H9 (cell line): ENCODE results near the gene TCF4. TPM values are rescaled to one million over a fixed set of nuclear protein-coding genes. Genes with fewer than 3 reads are reported as not detected.

Experiments used
- DNase-seq: peaks from one replicate; pipeline ENCODE4 v3.0.0-alpha.2; 2017
- H2AFZ ChIP-seq: one replicate; pipeline ENCODE4 v1.6.1; 2013; ENCODE audit warnings: mild to moderate bottlenecking, low read length, control low read depth, moderate library complexity
- H2AK5ac ChIP-seq: 2 replicates; pipeline ENCODE4 v1.6.1; 2013; ENCODE audit warnings: low read length, control low read depth, mixed read lengths; ENCODE audit not compliant: insufficient read length
- H2BK120ac ChIP-seq: one replicate; pipeline ENCODE4 v1.6.1; 2013; ENCODE audit warnings: low read depth, mild to moderate bottlenecking, low read length, control low read depth, inconsistent platforms; ENCODE audit not compliant: poor library complexity, severe bottlenecking
- H2BK12ac ChIP-seq: 2 replicates; pipeline ENCODE4 v1.6.1; 2013; ENCODE audit warnings: low read length, control low read depth, mixed read lengths, low read depth; ENCODE audit not compliant: insufficient read length
- H2BK15ac ChIP-seq: 2 replicates; pipeline ENCODE4 v1.6.1; 2013; ENCODE audit warnings: low read depth, low read length, control low read depth
- H2BK20ac ChIP-seq: one replicate; pipeline ENCODE4 v1.6.1; 2013; ENCODE audit warnings: low read depth, mild to moderate bottlenecking, low read length, control low read depth, inconsistent platforms; ENCODE audit not compliant: poor library complexity, severe bottlenecking
- H2BK5ac ChIP-seq: 2 replicates; pipeline ENCODE4 v1.6.1; 2013; ENCODE audit warnings: low read length, control low read depth, mixed read lengths; ENCODE audit not compliant: insufficient read length
- H3K14ac ChIP-seq: 2 replicates; pipeline ENCODE4 v1.6.1; 2013; ENCODE audit warnings: low read length, control low read depth; ENCODE audit not compliant: insufficient read depth
- H3K18ac ChIP-seq: 2 replicates; pipeline ENCODE4 v1.6.1; 2013; ENCODE audit warnings: low read depth, mild to moderate bottlenecking, mixed read lengths, low read length, control low read depth; ENCODE audit not compliant: insufficient read length
- H3K23ac ChIP-seq: 2 replicates; pipeline ENCODE4 v1.6.1; 2013; ENCODE audit warnings: low read length, control low read depth, mixed read lengths, low read depth; ENCODE audit not compliant: insufficient read length
- H3K23me2 ChIP-seq: 2 replicates; pipeline ENCODE4 v1.6.1; 2013; ENCODE audit warnings: low read depth, mild to moderate bottlenecking, mixed read lengths, low read length, control low read depth; ENCODE audit not compliant: insufficient read length, poor library complexity, severe bottlenecking
- H3K27ac ChIP-seq: 2 replicates; pipeline ENCODE4 v1.5.1; 2013; ENCODE audit warnings: low read length, control low read depth, mixed read lengths, low read depth; ENCODE audit not compliant: insufficient read length
- H3K27me3 ChIP-seq: 2 replicates; pipeline ENCODE4 v1.6.1; 2013; ENCODE audit warnings: low read length, control low read depth, inconsistent platforms; ENCODE audit not compliant: insufficient read depth
- H3K4ac ChIP-seq: 2 replicates; pipeline ENCODE4 v1.6.1; 2013; ENCODE audit warnings: low read depth, mild to moderate bottlenecking, control low read depth, inconsistent platforms, low read length, moderate library complexity
- H3K4me1 ChIP-seq: 2 replicates; pipeline ENCODE4 v1.6.1; 2013; ENCODE audit warnings: low read length, control low read depth, inconsistent platforms; ENCODE audit not compliant: insufficient read depth
- H3K4me2 ChIP-seq: 2 replicates; pipeline ENCODE4 v1.6.1; 2013; ENCODE audit warnings: low read length, control low read depth, mixed read lengths; ENCODE audit not compliant: insufficient read length, insufficient read depth
- H3K56ac ChIP-seq: 2 replicates; pipeline ENCODE4 v1.6.1; 2013; ENCODE audit warnings: low read depth, mild to moderate bottlenecking, mixed read lengths, low read length, control low read depth; ENCODE audit not compliant: insufficient read length
- H3K79me1 ChIP-seq: 2 replicates; pipeline ENCODE4 v1.6.1; 2013; ENCODE audit warnings: low read depth, mild to moderate bottlenecking, moderate library complexity, low read length, control low read depth, inconsistent platforms; ENCODE audit not compliant: insufficient read depth, poor library complexity, severe bottlenecking
- H3K79me2 ChIP-seq: 2 replicates; pipeline ENCODE4 v1.6.1; 2013; ENCODE audit warnings: low read length, control low read depth, inconsistent platforms; ENCODE audit not compliant: insufficient read depth
- H3K9ac ChIP-seq: 2 replicates; pipeline ENCODE4 v1.6.1; 2013; ENCODE audit warnings: low read length, control low read depth, mixed read lengths; ENCODE audit not compliant: insufficient read length; ENCODE audit errors: extremely low read depth
- H3K9me3 ChIP-seq: one replicate; pipeline ENCODE4 v1.6.1; 2013; ENCODE audit warnings: low read depth, low read length, inconsistent platforms; ENCODE audit not compliant: control insufficient read depth
- H3T11ph ChIP-seq: one replicate; pipeline ENCODE4 v1.6.1; 2013; ENCODE audit warnings: mild to moderate bottlenecking, low read length, control low read depth, inconsistent platforms
- H4K20me1 ChIP-seq: one replicate; pipeline ENCODE4 v1.6.1; 2013; ENCODE audit not compliant: control insufficient read depth, insufficient read length, insufficient read depth
- H4K5ac ChIP-seq: 2 replicates; pipeline ENCODE4 v1.6.1; 2013; ENCODE audit warnings: low read depth, mild to moderate bottlenecking, mixed read lengths, low read length, control low read depth; ENCODE audit not compliant: insufficient read length
- H4K8ac ChIP-seq: replicated peaks from 2 replicates; pipeline ENCODE4 v1.6.1; 2013; ENCODE audit warnings: low read length, control low read depth, mixed read lengths, low read depth; ENCODE audit not compliant: insufficient read length
- H4K91ac ChIP-seq: 2 replicates; pipeline ENCODE4 v1.6.1; 2013; ENCODE audit warnings: low read depth, mild to moderate bottlenecking, moderate library complexity, mixed read lengths, low read length, control low read depth; ENCODE audit not compliant: insufficient read length
- H3K27ac Mint-ChIP-seq, 3 experiments: 2 replicates in 2 of 3; 3 replicates in 1 of 3; pipeline ENCODE4 v1.8.0; 2020 to 2021; ENCODE audit warnings: mixed read lengths in 3 of 3, mild to moderate bottlenecking in 1 of 3, moderate library complexity in 1 of 3
- H3K27me3 Mint-ChIP-seq: 2 replicates; pipeline ENCODE4 v1.8.0; 2021; ENCODE audit warnings: low read depth, mild to moderate bottlenecking, moderate library complexity, mixed read lengths
- H3K36me3 Mint-ChIP-seq, 3 experiments: 2 replicates in 2 of 3; 3 replicates in 1 of 3; pipeline ENCODE4 v1.8.0; 2020 to 2021; ENCODE audit warnings: low read depth in 3 of 3, mixed read lengths in 3 of 3; ENCODE audit not compliant: insufficient read depth in 1 of 3
- H3K4me1 Mint-ChIP-seq, 2 experiments: 2 replicates each; pipeline ENCODE4 v1.8.0; 2020; ENCODE audit warnings: mixed read lengths in 2 of 2
- H3K4me3 Mint-ChIP-seq, 2 experiments: 2 replicates in 1 of 2; 3 replicates in 1 of 2; pipeline ENCODE4 v1.8.0; 2020 to 2021; ENCODE audit warnings: mild to moderate bottlenecking in 2 of 2, mixed read lengths in 2 of 2, moderate library complexity in 1 of 2
- H3K9me3 Mint-ChIP-seq, 2 experiments: 2 replicates in 1 of 2; 3 replicates in 1 of 2; pipeline ENCODE4 v1.8.0; 2020; ENCODE audit warnings: mild to moderate bottlenecking in 2 of 2, mixed read lengths in 2 of 2, moderate library complexity in 1 of 2
- WGBS: extraction: QIAGEN DNeasy Blood & Tissue Kit; methylation state at CpG from one replicate; pipeline ENCODE4 v1.1.7; 2013; ENCODE audit warnings: missing lambda C conversion rate, low lambda C conversion rate, mixed read lengths; ENCODE audit not compliant: insufficient read length; ENCODE audit errors: extremely low coverage; 5-methylcytosine and 5-hydroxymethylcytosine counted together
- total RNA-seq: library from RNA; stranded (reverse); gene quantifications from 2 replicates; pipeline ENCODE4 v1.2.1, GENCODE V29; 2021
- TF ChIP-seq, protein P1 (sequence below): fragments of 200-600 bp; sonication (generic); conservative IDR thresholded peaks from 3 replicates; pipeline ENCODE4 v1.8.0; 2021; ENCODE audit warnings: antibody characterized with exemption, mild to moderate bottlenecking

The TCF4 gene
- total RNA-seq, 1 experiment from 2014 or later: 99.4 TPM

DNA sequence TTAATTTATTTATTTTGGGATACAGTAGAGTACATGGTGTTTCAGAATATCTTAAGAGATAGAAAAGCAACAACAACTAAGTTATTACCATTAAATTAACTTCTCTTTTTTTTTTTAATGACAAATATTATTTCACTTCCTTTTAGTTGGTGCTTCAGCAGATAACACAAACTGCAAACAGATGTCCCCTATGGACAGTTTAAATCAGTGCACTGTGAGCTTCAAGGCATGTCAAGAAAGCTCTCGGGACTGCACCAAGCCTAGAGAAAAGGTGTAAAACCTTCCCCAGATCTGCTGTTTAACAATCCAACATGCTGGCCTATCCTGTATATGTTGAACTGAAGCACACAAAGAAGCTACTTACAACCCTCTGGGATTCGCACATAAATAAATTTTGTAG, 122.7 kb downstream of the TCF4 start:
- Mint-ChIP-seq H3K36me3 (peaks cover 0 to 5% (median 3%) of the 10 kb centered on the region in 3 experiments; a peak in 4 of 7 replicates), H3K4me3 (no peak overlapping the region), H3K27me3 (no peaks in the 10 kb centered on the region), H3K27ac (peak overlapping the region in 1 of 3 experiments; percentile 42; a peak in 2 of 7 replicates), H3K4me1 (peaks cover 39 to 45% of the 10 kb centered on the region in 2 experiments), H3K9me3 (no peaks in the 10 kb centered on the region)
- H3K9ac ChIP-seq: no peak overlapping the region
- H4K91ac ChIP-seq: no peak overlapping the region
- DNase-seq: no peak
- no peak overlapping the region for H3K4ac ChIP-seq
- H3K27ac ChIP-seq: no peak overlapping the region
- H4K8ac ChIP-seq: no peak overlapping the region
- H2BK20ac ChIP-seq: no peak overlapping the region
- no peaks in the 10 kb centered on the region for H4K20me1 ChIP-seq
- WGBS: no CpG with 5 or more reads among the region's 2 CpGs
- H3K27me3 ChIP-seq: no peaks in the 10 kb centered on the region
- H2AK5ac ChIP-seq: no peak overlapping the region
- no peaks in the 10 kb centered on the region for H3K23me2 ChIP-seq
- no peak overlapping the region for H2BK12ac ChIP-seq
- H3K14ac ChIP-seq: no peak overlapping the region
- no peak overlapping the region for H3K18ac ChIP-seq
- no peaks in the 10 kb centered on the region for H3K9me3 ChIP-seq
- no peak overlapping the region for H3K56ac ChIP-seq
- H3K4me2 ChIP-seq: no peak overlapping the region
- peaks cover 15% of the 10 kb centered on the region for H3K4me1 ChIP-seq
- peaks cover 6% of the 10 kb centered on the region for H3K79me1 ChIP-seq
- H2BK120ac ChIP-seq: no peak overlapping the region
- TF ChIP-seq, protein P1, sequence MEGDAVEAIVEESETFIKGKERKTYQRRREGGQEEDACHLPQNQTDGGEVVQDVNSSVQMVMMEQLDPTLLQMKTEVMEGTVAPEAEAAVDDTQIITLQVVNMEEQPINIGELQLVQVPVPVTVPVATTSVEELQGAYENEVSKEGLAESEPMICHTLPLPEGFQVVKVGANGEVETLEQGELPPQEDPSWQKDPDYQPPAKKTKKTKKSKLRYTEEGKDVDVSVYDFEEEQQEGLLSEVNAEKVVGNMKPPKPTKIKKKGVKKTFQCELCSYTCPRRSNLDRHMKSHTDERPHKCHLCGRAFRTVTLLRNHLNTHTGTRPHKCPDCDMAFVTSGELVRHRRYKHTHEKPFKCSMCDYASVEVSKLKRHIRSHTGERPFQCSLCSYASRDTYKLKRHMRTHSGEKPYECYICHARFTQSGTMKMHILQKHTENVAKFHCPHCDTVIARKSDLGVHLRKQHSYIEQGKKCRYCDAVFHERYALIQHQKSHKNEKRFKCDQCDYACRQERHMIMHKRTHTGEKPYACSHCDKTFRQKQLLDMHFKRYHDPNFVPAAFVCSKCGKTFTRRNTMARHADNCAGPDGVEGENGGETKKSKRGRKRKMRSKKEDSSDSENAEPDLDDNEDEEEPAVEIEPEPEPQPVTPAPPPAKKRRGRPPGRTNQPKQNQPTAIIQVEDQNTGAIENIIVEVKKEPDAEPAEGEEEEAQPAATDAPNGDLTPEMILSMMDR: no peak
- no peak overlapping the region for H2BK15ac ChIP-seq
- no peak overlapping the region for H2BK5ac ChIP-seq
- H3T11ph ChIP-seq: no peak overlapping the region
- H3K23ac ChIP-seq: no peak overlapping the region
- H3K79me2 ChIP-seq: peaks cover 7% of the 10 kb centered on the region; the same call in 1 of the 2 replicates
- H4K5ac ChIP-seq: no peak overlapping the region
- no peak overlapping the region for H2AFZ ChIP-seq
